ENCODE results near the gene CWH43.
"Not testable (repeated sequence)": the region's sequence is repeated elsewhere in the genome, so short reads cannot be mapped to it uniquely, and the experiment has no call there.

CWH43 gene

DNA sequence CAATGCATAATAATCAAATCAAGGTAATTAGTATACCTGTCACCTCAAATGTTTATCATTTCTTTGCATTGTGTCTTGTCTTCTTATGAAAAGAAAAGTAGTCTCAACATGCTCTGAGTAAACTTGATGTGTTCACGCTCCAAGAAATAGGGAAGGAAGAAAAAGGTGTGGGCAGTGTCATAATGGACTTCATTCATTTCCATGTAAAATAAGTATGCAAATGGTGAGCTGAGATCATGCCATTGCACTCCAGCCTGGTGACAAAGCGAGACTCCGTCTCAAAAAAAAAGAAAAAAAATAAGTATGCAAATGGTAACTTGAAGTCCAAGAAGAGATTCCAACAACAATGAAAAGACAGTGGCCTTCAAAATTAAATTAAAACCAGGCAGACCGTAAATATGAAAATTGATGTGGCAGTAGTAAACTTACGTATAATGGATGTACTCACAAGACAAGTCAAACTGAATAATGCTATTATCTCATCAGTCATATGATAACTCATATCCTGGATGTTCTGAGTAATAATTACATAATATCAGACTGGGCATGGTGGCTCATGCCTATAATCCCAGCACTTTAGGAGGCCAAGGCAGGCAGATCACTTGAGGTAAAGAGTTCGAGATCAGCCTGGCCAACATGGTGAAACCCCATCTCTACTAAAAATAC, 6.0 kb upstream of the CWH43 start:
- no peak for DNase-seq

DNA sequence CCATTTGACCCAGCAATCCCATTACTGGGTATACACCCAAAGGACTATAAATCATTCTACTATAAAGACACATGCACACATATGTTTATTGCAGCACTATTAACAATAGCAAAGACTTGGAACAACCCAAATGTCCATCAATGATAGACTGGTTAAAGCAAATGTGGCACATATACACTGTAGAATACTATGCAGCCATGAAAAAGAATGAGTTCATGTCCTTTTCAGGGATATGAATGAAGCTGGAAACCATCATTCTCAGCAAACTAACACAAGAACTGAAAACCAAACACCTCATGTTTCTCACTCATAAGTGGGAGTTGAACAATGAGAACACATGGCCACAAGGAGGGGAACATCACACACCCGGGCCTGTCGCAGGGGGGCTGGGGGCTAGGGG, 2.1 kb upstream of the CWH43 start:
- not testable (repeated sequence) for DNase-seq

DNA sequence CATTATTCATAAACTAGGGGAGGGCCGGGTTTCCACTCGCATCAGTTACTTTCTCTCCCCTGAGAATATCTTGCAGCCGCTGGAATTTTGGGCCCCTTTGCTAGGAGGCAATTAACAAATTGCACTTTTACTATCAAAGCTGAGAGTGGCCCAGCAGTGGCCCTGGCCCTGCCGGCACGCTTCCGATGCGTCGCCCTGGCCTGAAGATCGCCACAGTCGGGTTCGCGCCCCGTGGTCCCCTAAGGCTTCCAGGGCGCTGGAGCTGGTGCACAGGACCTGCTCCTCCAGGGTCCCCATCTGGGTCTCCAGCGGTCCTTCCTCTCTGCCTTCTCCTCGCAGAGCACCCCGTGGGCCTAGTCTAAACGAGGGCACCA, 486 bp upstream of the CWH43 start:
- DNase-seq = no peak

DNA sequence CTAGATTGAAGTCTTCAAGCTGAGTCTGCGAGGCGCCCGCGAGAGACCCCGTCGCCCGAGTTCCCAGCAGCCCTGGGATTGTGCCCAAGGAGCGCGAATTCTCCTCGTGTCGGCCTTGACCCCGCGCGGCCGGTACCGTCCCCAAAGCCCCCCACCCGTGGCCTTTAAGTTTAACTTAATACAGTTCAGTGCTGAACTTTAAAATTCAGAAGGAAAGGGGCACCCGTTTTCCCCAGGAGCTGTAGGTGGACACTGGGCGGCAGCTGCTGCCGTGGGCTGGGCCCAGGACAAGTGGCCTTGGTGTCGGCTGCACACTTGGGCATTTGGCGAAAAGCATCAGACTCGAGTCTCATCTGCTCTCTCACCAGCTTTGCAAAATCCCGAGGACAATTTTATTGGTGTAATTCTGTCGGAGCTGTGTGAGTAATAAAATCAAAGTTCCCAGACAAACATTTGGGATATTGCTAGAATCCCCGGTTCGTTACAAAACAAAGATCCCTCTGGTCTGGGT, 634 bp downstream of the CWH43 start:
- DNase-seq = no peak

DNA sequence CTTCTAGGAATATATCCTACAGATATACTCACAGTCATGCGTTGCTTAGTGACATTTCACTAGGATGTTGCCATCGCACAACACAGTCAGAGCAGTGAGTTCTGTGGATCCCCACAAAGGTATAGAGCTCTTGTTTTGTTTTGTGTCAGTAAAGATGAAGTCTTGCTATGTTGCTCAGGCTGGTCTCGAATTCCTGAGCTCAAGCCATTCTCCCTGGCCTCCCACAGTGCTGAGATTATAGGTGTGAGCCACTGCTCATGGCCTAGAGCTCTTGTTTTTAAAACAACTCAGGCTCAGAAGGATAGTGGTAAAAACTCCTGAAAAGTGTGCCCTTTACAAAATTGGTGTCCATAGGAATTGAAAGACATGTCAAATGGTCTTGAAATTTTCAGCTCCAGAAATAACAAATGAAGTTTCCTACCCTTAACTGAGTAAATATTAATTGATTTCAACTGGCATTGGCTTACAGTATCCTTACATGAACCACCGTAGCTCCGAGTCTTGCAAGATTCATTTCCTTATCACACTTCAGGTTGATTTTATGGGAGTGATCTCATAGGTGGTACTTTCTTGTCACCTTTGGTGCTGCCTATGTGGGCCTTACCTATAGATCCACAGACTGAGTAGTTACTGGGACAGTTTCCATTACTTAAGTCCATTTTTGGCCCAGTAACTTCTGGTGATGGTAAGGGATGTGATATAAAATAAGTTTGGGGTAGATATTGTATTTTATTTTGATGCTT, 3.6 kb downstream of the CWH43 start:
- no peak for DNase-seq

DNA sequence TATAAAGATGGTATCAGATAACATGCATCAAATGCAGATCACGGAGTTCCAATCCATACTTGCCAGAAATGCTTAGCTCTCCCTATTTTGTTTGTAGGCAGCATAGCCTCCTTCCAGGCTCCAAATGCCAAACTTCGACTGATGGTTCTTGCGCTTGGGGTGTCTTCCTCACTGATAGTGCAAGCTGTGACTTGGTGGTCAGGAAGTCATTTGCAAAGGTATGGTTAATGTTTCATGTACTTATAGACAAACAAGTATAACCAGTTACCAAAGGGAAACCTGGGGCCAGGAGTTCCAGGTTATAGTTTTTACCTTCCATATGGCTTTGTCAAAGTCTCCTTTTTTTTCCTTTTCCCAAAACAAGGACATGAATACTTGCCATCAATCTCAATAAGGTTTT, 5.3 kb downstream of the CWH43 start:
- no peak for DNase-seq

DNA sequence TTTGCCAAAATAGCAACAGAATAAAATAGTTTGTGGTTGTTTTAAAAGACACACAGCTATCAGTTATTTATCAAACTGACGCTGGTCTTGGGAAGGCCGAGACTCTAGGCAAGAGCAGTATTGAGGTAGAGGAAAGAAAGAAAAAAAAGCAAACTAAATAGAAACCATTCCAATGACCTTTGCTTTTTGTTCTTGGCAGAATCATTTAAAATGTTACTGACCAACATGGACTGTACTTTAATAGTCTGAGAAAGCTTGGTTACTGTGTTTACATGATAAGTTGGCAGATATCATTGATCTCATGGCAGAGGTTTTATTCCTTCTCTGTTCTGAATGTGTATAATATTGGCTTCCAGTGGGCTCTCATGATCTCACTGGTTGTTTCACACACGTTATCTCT, 11.9 kb downstream of the CWH43 start:
- no peak for DNase-seq

DNA sequence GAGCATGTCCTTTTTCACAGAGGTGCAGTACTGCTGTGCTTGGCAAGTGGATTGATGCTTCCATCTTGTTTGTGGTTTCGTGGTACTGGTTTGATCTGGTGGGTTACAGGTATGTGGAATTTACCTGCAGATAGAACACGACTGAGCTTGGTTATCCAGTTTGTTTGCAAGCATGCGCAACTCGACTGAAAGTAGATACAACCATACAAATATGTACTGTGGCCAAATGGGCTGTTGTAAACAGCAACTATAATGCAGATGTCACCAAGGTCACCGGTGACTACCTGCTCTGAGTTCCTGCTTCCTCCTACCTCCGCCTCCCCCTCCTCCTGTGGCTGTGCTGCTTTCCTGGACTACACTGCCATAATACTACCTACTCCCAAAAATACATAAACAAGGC, 12.4 kb downstream of the CWH43 start:
- no peak for DNase-seq

DNA sequence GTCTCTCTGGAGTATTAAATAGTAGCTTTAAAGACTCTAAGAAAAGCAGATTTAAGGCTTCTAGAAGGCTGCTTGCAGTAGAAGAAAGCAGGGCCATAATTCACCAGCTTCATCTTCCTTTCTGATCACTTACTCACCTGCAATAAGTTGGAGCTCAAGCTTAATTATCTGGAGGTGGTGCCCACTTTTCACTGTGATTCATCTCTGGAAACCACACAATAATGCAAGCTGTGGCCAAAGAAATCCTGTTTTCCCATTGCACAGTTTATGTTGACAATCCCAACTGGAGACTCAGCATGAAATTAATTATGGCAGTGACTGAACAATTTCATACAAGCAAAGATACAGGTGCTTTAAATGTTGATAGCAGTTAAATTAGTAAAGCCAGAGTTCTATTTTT, 14.7 kb downstream of the CWH43 start:
- no peak for DNase-seq

DNA sequence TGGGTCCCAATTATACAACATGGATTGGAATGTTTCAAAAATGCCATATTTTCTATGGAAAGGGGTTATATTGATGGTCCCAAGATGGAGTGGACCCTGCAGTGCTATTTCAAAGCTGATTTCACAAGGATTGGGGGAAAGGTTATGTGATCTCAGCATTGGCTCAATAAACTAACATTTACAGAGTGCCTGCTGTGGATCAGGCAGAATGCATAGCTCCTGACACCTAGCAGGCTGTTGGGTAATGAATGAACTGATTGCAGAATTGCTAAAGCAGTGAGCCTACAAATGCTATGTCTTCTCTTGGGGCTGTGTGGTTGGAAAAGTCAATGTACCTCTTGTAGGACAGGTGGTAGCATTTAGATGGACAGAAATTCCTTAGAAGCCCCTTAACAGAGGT, 16.9 kb downstream of the CWH43 start:
- DNase-seq = no peak

DNA sequence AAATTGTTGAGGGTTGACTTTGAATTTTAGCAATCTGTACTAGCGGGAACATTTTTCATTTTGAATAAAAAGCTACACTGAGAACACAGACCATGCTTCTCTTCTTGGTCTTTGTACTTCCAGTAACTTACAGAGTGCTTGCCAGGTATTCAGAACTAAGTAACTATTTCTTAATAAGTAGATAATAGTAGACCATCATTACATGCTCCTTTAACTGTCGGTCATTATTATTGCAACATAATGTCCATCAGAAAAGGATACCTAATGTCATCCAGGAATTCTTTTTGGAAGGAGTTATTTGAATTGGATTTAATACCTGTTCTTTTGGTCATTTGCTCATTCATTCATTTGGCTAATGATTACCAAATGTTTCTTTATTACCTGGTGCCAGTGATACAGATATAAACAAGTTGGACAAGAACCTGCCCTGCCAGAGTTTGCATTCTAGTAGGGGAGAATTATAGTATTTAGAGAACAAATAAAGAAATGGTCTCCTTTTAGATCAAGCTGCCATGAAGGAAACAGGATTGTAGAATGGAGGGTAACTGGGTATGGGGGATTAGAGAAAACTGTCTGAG, 32.7 kb downstream of the CWH43 start:
- DNase-seq = no peak

DNA sequence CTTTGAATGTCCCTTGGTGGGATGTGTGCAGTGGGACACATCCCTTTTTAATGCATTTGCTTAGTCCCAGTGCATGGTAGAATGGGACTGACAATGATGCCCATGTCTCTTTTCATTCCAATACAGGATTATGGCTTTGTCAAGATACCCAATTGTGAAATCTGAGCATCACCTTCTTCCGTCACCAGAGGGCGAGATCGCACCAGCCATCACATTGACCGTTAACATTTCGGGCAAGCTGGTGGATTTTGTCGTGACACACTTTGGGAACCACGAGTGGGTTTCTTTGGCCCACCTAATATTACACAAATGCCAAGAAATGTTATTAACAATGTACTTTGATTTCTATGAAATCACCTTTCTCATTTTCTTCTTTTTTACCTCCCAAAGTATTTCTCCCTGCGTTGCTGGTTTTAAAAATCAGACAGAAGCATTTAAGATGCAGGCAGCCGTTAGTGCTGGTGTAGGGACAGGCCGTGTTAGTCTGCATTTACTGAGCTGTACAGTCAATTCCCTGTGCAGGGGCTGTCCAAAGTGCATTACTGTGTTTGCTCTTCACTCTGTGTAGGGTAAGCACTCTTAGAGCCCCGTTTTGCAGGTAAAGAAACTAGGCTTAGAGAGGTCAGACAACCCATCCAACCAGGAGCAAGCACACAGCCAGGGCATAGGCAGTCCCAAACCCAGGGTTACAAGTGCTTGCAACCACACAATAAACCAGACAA, 46.5 kb downstream of the CWH43 start:
- no peak for DNase-seq

DNA sequence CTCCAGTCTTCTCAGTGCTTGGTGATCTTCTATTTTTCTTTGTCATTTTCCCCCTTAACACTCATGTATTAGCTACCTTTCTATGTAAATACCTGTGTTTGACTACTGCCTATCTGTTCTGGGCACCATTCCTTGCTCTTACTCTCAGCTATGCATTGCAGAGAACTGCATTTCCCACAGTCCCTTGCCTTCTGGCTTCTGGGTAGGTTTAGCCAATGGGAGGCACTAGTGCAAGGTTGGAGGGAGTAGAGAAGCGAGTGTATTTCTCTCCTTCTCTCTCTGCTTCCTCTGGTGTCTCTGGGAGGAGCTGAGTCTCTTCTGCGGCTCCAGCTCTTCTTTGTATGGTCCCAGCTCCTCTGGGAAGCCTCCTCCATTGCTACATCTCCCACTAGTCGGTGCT, 50.5 kb downstream of the CWH43 start:
- no peak for DNase-seq

DNA sequence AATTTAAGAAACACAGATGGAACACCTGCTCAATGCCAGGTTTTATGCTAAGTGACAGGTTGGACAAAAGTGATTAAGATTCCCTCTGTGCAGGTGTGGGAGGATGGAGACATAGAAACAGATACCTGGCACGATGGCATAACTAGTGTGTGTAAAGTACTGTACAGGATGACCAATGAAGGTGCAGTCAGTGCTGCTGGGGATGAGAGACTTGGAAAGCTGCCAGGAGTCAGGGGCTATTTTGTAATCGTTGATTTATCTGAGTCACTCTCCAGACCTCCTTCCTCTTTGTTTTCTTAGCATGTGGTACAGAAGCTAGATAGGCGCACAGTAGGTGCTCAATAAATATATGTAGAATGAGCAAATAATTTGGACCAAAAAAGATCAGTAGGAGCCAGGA, 58.2 kb downstream of the CWH43 start:
- no peak for DNase-seq

DNA sequence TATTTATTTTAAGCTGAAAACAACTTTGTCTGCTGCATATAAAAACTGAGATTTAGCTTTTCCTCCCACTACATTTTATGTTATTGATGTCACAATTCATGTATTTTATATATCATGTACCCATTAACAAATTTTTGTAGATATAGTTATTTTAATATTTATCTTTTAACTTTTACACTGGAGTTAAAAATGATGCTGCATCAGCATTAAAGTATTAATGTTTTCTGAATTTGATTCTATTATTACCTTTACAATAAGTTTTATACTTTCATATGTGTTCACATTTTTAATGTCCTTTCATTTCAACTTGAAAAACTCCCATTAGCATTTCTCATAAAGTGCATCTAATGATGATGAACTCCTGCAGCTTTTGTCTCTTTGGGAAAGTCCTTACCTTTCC, 72.2 kb downstream of the CWH43 start:
- DNase-seq = no peak

DNA sequence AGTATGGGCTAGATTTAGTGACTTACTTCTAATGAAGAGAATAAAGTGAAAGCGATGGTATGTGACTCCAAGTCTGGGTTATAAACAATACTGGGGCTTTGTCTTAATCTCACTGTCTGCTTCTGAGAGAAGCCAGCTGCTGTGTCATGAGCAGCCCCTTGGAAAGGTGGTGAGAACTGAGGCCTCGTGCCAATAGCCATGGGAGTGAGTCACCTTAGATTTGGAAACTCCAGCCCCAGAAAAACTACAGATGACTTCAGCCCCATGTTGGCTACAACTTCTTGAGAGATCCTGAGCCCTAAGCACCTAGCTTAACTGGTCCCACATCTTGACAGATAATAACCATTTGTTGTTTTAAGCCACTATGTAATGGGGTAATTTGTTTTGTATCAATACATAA, 77.6 kb downstream of the CWH43 start:
- DNase-seq = no peak

DNA sequence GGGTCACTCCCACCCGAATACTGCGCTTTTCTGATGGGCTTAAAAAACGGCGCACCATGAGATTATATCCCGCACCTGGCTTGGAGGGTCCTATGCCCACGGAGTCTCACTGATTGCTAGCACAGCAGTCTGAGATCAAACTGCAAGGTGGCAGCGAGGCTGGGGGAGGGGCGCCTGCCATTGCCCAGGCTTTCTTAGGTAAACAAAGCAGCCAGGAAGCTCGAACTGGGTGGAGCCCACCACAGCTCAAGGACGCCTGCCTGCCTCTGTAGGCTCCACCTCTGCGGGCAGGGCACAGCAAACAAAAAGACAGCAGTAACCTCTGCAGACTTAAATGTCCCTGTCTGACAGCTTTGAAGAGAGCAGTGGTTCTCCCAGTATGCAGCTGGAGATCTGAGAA, 86.1 kb downstream of the CWH43 start:
- DNase-seq = not testable (repeated sequence)

DNA sequence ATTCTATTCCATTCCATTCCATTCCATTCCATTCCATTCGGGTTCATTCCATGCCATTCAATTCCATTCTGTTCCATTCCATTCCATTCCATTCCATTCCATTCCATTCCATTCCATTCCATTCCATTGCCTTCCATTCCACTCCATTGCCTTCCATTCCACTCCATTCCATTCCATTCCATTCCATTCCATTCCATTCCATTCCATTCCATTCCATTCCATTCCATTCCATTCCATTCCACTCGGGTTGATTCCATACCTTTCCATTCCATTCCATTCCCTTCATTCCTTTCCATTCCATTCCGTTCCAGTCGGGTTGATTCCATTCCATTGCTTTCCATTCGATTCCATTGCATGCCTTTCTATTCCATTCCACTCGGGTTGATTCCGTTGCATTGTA, 105.8 kb downstream of the CWH43 start:
- not testable (repeated sequence) for DNase-seq

DNA sequence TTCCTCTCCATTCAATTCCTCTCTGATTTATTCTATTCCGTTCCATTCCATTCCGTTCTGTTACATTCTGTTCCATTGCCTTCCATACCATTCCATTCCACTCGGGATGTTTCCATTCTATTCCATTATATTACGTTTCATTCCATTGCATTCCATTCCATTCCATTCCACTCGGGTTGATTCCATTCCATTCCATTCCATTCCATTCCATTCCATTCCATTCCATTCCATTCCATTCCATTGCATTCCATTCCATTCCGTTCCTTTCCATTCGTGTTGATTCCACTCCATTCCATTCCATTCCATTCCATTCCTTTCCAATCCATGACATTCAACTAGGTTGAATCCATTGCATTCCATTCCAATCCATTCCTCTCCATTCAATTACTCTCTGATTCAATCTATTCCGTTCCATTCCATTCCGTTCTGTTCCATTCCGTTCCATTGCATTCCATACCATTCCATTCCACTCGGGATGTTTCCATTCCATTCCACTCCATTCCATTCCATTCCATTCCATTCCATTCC, 106.6 kb downstream of the CWH43 start:
- not testable (repeated sequence) for DNase-seq

DNA sequence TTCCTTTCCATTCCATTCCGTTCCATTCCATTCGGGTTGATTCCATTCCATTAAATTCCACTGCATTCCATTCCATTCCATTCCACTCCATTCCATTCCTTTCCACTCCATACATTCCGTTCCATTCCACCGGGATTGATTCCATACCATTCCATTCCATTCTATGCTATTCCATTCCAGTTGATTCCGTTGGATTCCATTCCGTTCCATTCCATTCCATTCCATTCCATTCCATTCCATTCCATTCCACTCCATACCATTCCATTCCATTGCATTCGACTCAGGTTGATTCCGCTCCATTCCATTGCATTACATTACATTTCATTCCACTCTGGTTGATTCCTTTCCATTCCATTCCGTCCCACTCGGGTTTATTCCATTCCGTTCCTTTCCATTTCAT, 110.1 kb downstream of the CWH43 start:
- not testable (repeated sequence) for DNase-seq

DNA sequence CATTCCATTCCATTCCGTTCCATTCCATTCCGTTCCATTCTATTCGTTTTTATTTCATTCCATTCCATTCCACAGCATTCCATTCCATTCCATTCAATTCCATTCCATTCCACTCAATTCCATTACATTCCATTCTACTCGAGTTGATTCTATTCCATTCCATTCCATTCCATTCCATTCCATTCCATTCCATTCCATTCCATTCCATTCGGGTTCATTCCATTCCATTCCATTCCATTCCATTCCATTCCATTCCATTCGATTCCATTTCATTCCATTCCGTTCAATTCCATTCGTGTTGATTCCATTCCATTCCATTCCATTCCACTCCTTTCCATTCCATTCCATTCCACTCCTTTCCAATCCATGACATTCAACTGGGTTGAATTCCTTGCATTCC, 110.6 kb downstream of the CWH43 start:
- not testable (repeated sequence) for DNase-seq

DNA sequence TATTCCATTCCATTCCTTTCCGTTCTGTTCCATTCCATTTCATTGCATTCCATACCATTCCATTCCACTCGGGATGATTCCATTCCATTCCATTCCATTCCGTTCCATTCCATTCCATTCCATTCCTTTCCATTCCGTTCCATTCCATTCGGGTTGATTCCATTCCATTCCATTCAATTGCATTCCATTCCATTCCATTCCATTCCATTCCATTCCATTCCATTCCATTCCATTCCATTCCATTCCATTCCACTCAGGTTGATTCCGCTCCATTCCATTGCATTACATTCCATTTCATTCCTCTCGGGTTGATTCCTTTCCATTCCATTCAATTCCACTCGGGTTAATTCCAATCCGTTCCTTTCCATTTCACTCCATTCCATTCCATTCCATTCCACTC, 111.0 kb downstream of the CWH43 start:
- not testable (repeated sequence) for DNase-seq

DNA sequence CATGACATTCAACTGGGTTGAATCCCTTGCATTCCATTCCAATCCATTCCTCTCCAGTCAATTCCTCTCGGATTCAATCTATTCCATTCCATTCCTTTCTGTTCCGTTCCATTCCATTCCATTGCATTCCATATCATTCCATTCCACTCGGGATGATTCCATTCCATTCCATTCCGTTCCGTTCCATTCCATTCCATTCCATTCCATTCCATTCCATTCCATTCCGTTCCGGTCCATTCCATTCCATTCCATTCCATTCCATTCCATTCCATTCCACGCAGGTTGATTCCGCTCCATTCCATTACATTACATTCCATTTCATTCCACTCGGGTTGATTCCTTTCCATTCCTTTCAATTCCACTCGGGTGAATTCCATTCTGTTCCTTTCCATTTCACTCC, 111.4 kb downstream of the CWH43 start:
- DNase-seq = not testable (repeated sequence)
